Activated T-cell treated with anti-CD3 and anti-CD28 coated beads, Interleukin-2, amount 50 U/mL, for 24 hours (primary cell): ENCODE data around the gene BABAM2.
A peak's percentile ranks its signal among the peaks of the same experiment; 100 is the strongest.

ENCODE experiments used
- DNase-seq: peaks from one replicate; pipeline ENCODE4 v3.0.0-alpha.2; 2020
- H3K27ac Mint-ChIP-seq: 2 replicates; pipeline ENCODE4 v1.8.0; 2020; ENCODE audit warnings: mild to moderate bottlenecking, mixed read lengths
- H3K27me3 Mint-ChIP-seq: 2 replicates; pipeline ENCODE4 v1.8.0; 2020; ENCODE audit warnings: mixed read lengths
- H3K36me3 Mint-ChIP-seq: 2 replicates; pipeline ENCODE4 v1.8.0; 2020; ENCODE audit warnings: low read depth, mixed read lengths
- H3K4me1 Mint-ChIP-seq: 2 replicates; pipeline ENCODE4 v1.8.0; 2020; ENCODE audit warnings: low read depth, mixed read lengths
- H3K4me3 Mint-ChIP-seq: 2 replicates; pipeline ENCODE4 v1.8.0; 2020; ENCODE audit warnings: mild to moderate bottlenecking, moderate library complexity, mixed read lengths
- H3K9me3 Mint-ChIP-seq: 2 replicates; pipeline ENCODE4 v1.8.0; 2020; ENCODE audit warnings: mixed read lengths

Gene BABAM2

DNA sequence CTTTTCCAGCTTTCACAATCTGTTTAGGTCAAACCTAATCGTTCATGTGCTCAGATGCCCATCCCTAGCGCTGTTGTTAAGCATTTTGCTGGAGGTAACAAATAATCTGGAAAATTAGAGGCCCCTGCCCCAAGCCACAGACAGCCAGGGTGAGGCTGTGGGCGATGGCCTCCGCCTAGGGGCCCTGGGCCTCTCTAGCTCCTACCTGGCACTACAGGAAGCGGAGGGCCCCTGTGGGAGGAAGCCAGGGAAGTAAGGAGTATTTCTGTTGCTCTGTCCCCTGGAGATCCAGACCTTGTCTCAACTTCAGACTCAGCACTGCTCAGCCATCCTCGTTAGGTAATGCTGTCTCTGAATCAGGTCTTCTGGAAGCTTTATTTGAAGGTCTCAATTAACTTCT lies 489.7 kb downstream of the BABAM2 start:
- no peak overlapping the region for H3K27ac Mint-ChIP-seq
- no peaks in the 10 kb centered on the region for H3K27me3 Mint-ChIP-seq
- no peaks in the 10 kb centered on the region for H3K36me3 Mint-ChIP-seq
- peaks cover 22% of the 10 kb centered on the region for H3K4me1 Mint-ChIP-seq
- no peak for DNase-seq
- H3K4me3 Mint-ChIP-seq, result no peak overlapping the region
- no peaks in the 10 kb centered on the region for H3K9me3 Mint-ChIP-seq

DNA sequence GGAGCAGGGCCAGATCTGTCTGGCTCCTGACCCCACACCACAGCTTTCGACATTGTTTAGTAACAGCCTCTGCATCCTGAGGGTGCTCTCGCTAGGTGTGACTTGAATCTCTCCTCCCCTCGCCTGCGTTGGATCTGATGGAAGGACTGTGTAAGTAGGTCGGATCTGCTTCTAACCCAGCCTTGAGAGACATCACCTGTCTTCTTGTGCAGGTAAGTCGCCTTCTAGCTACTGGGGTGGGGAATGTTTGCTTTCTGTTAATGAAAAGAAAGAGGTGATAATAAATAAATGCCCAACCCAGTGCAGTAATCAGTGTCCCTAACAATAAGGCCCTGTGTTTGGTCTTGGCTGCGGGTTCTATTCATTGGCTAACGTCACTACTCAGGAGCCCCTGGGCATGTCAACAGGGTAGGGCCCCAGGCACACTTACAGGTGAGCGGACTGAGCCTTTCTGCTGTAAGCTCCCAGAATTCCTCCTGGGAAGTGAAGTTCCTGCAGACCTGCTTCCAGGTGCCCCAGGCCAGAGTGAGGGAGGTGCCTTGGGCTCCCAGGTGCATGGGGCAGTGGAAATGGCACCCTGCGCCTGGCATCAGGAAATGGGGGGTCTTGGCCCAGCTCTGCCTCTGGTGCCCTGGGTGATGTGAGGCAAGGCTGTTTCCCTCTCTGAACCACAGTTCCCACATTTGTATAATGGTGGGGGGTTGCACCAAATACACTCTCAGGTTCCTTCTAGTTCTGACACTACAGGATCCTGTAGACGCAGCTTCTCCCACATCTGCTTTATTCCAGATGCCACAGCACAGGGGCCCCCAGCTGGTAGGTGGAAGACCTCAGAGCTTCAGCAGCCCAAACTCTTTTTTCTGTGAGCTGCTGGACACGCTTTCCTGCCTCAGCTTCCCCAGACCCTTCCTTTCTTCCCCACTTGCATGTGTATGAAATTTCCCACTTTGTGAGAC lies 491.0 kb downstream of the BABAM2 start:
- Mint-ChIP-seq H3K4me3 (no peak overlapping the region), H3K27ac (no peak overlapping the region), H3K4me1 (peaks cover 22% of the 10 kb centered on the region), H3K9me3 (no peaks in the 10 kb centered on the region), H3K36me3 (no peaks in the 10 kb centered on the region), H3K27me3 (no peaks in the 10 kb centered on the region)
- no peak for DNase-seq

DNA sequence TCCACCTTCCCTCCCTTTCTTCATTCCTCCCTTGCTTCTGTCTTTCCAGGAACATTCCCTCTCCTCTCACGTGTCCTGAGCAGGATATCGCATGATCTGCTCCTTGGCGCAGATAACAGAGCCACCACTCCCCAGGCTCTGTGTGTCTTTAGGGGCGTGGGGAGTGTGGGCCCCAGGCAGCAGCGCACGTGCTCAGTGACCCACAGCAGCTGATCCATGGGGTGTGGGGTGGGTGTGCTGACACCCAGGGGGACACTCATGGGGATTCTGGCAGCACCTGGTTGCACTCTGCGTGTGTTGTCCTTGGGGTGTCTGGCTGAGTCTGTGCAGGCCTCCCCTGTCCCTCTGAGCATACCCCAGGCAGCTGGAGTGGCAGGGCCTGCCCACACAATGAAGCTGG lies 492.2 kb downstream of the BABAM2 start:
- no peaks in the 10 kb centered on the region for H3K36me3 Mint-ChIP-seq
- H3K27me3 Mint-ChIP-seq, result no peaks in the 10 kb centered on the region
- H3K4me3 Mint-ChIP-seq, result no peak overlapping the region
- DNase-seq, result no peak
- H3K4me1 Mint-ChIP-seq, result peaks cover 31% of the 10 kb centered on the region
- H3K27ac Mint-ChIP-seq, result no peak overlapping the region
- no peaks in the 10 kb centered on the region for H3K9me3 Mint-ChIP-seq

DNA sequence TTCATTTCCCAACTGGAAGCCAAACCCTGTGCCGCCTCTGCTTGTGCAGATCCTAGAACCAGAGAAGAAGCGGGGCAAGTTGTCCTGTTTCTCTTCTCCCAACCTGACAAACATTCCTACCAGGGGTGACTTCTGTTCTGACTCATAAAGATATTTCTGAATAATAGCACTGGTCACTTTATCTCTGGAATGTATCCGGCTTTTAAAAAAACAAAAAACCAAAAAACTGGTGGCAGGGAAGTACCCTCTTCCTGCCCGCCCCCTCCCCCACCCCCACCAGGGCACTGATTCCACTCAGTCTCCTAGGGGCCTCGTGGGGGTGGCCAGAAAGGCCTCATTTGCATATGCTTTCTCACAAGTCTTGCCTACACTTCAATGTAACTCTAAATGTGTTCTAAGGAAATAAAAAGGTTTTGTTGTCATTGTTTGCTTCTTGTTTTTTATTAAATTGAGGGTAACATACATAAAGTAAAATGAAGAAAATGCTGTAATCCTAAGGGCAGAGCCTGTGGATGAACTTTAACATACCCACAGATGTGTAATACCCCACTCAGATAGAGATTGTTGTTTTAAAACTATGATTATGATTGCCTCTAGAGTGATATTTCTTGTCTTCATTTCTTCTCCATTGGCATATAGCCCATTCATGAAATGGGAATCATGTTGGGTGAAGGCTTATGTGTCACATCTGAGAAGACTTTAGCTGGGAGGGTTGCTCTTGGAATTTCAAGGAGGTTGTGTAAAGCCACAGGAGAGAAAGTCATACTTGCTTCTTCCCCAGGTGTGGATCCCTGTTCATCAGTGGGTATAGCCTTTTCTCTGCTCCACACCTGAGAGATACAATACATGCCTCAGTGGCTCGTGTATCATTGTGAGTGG lies 496.8 kb downstream of the BABAM2 start:
- Mint-ChIP-seq H3K4me1 (peaks cover 39% of the 10 kb centered on the region), H3K27me3 (no peaks in the 10 kb centered on the region), H3K36me3 (peaks cover 2% of the 10 kb centered on the region), H3K27ac (peak overlapping the region; percentile 38), H3K4me3 (no peak overlapping the region), H3K9me3 (no peaks in the 10 kb centered on the region)
- no peak for DNase-seq
